Measurements from ENCODE around the gene SLC6A16. TPM values are rescaled to one million over a fixed set of nuclear protein-coding genes. Genes with fewer than 3 reads are reported as not detected.

The SLC6A16 gene
- total RNA-seq, 1 experiment from 2014 or later = 5.0 TPM

GRCh38 chr19:49356382-49356781, 31.4 kb upstream of the SLC6A16 start:
- ChIA-PET POLR2A (no interaction called here), RAD21 (ENCODE audit: low non-redundant PET in 1 of 2, low total read pairs in 2 of 2, uncharacterized antibody in 2 of 2, unreplicated experiment in 2 of 2) (no interaction called here), CTCF (no interaction called here)
- Histone ChIP-seq H3K4me2 (ENCODE audit: low read length) (no peak overlapping the region), H2AFZ (ENCODE audit: low read depth, low read length, poor library complexity, severe bottlenecking) (no peak overlapping the region), H3K4me1 (ENCODE audit: control insufficient read depth in 1 of 2, insufficient read depth in 2 of 2, low read length in 2 of 2) (peaks cover 0 to 14% of the 10 kb centered on the region in 2 experiments; a peak in 2 of 4 replicates), H3K27ac (ENCODE audit: low read depth, low read length) (no peak overlapping the region), H3K79me2 (ENCODE audit: insufficient read depth, low read length) (peaks cover 4% of the 10 kb centered on the region; the same call in 1 of the 2 replicates), H3K4me3 (replicated peaks in 1 of 2; ENCODE audit: low read depth in 1 of 2, low read length in 2 of 2) (no peak overlapping the region), H3K36me3 (ENCODE audit: control insufficient read depth in 1 of 2, insufficient read depth in 2 of 2, low read length in 2 of 2) (peaks cover 9 to 25% of the 10 kb centered on the region in 2 experiments), H3K9me2 (ENCODE audit: insufficient read depth) (no peaks in the 10 kb centered on the region), H3K9me3 (ENCODE audit: control insufficient read depth in 1 of 2, insufficient read depth in 1 of 2, low read depth in 1 of 2, low read length in 2 of 2) (no peaks in the 10 kb centered on the region), H3K27me3 (ENCODE audit: insufficient read depth, low read length) (no peaks in the 10 kb centered on the region), H4K20me1 (ENCODE audit: insufficient read depth) (no peaks in the 10 kb centered on the region), H3K9ac (ENCODE audit: low read length) (no peak overlapping the region)
- intact Hi-C loops (cut with micrococcal nuclease) = no loop called here
- no peak for TF ChIP-seq POLR2AphosphoS5 (IDR thresholded peaks at IDR 0.05; ENCODE audit: low read depth, low read length)
- BruUV-seq (replicated peaks) = no TSS peak
- ATAC-seq = no peak
- DNase-seq (ENCODE audit: low read depth, low spot score) = no peak

- H3K4me2 ChIP-seq (ENCODE audit: low read length) = no peak overlapping the region
- H3K4me1 ChIP-seq (ENCODE audit: control insufficient read depth in 1 of 2, insufficient read depth in 2 of 2, low read length in 2 of 2) = peaks cover 0 to 9% of the 10 kb centered on the region in 2 experiments; a peak in 2 of 4 replicates
- DNase-seq (ENCODE audit: low read depth, low spot score) = no peak
- no peaks in the 10 kb centered on the region for H3K9me3 ChIP-seq (ENCODE audit: control insufficient read depth in 1 of 2, insufficient read depth in 1 of 2, low read depth in 1 of 2, low read length in 2 of 2)
- ChIA-PET RAD21 (ENCODE audit: low non-redundant PET in 1 of 2, low total read pairs in 2 of 2, uncharacterized antibody in 2 of 2, unreplicated experiment in 2 of 2) (no interaction called here), CTCF (no interaction called here), POLR2A (no interaction called here)
- no TSS peak for BruUV-seq (replicated peaks)
- no peaks in the 10 kb centered on the region for H3K27me3 ChIP-seq (ENCODE audit: insufficient read depth, low read length)
- no peak overlapping the region for H3K4me3 ChIP-seq (replicated peaks in 1 of 2; ENCODE audit: low read depth in 1 of 2, low read length in 2 of 2)
- no peak for ATAC-seq
- H2AFZ ChIP-seq (ENCODE audit: low read depth, low read length, poor library complexity, severe bottlenecking) = no peak overlapping the region
- H4K20me1 ChIP-seq (ENCODE audit: insufficient read depth) = no peaks in the 10 kb centered on the region
- H3K9me2 ChIP-seq (ENCODE audit: insufficient read depth) = no peaks in the 10 kb centered on the region
- no peak overlapping the region for H3K9ac ChIP-seq (ENCODE audit: low read length)
- no peaks in the 10 kb centered on the region for H3K79me2 ChIP-seq (ENCODE audit: insufficient read depth, low read length)
- TF ChIP-seq EZH2 (IDR thresholded peaks at IDR 0.05) (no peak), YY1 (IDR thresholded peaks at IDR 0.05; ENCODE audit: extremely low read depth, insufficient replicate concordance, low read depth, low read length) (no peak), ZNF274 (IDR thresholded peaks at IDR 0.05; ENCODE audit: low read depth, low read length) (no peak)
- H3K27ac ChIP-seq (ENCODE audit: low read depth, low read length) = no peak overlapping the region
- peaks cover 9 to 29% of the 10 kb centered on the region in 2 experiments for H3K36me3 ChIP-seq (ENCODE audit: control insufficient read depth in 1 of 2, insufficient read depth in 2 of 2, low read length in 2 of 2)
- intact Hi-C loops (cut with micrococcal nuclease) = no loop called here
Measured at GRCh38 chr19:49355909-49356353, 30.9 kb upstream of the SLC6A16 start.

All from HCT116 (cell line).